ENCODE measurements around the gene TMEM63A.
"Not testable (repeated sequence)": the region's sequence is repeated elsewhere in the genome, so short reads cannot be mapped to it uniquely, and the experiment has no call there.

Gene TMEM63A

GRCh38 chr1:225810579-225811538 is 71.3 kb downstream of the TMEM63A start:
- in situ Hi-C loops (cut with HindIII; ENCODE audit: low sequenced_read_pairs), result not testable (repeated sequence)

- in situ Hi-C loops (cut with HindIII; ENCODE audit: low sequenced_read_pairs), result no loop called here
Observed at GRCh38 chr1:225809842-225810578, 72.2 kb downstream of the TMEM63A start, which contains the start of gene EPHX1. EPHX1 (plus strand) TSS chr1:225810124; CDS start chr1:225828730, 18,606 bp downstream.

- in situ Hi-C loops (cut with HindIII; ENCODE audit: low sequenced_read_pairs), result no loop called here
Observed at GRCh38 chr1:225808136-225808535, 74.0 kb downstream of the TMEM63A start.

- in situ Hi-C loops (cut with HindIII; ENCODE audit: low sequenced_read_pairs), result not testable (repeated sequence)
Observed at GRCh38 chr1:225806736-225807135, 75.4 kb downstream of the TMEM63A start.

- in situ Hi-C loops (cut with HindIII; ENCODE audit: low sequenced_read_pairs), result no loop called here
Observed at GRCh38 chr1:225806249-225806648, 75.9 kb downstream of the TMEM63A start.

GRCh38 chr1:225801146-225801545 is 81.0 kb downstream of the TMEM63A start:
- in situ Hi-C loops (cut with HindIII; ENCODE audit: low sequenced_read_pairs), result not testable (repeated sequence)

- in situ Hi-C loops (cut with HindIII; ENCODE audit: low sequenced_read_pairs), result loop anchor here (25.0 kb wide), 1 partner anchor 191 kb away; the partner anchor contains the start of gene SDE2
Observed at GRCh38 chr1:225796097-225796496, 86.1 kb downstream of the TMEM63A start.

Measured in endothelial cell of hepatic sinusoid (primary cell).